Testis (tissue), 3 donors: ENCODE results near the gene SPRYD4. TPM values are rescaled to one million over a fixed set of nuclear protein-coding genes. Genes with fewer than 3 reads are reported as not detected.

Experiments used
- DNase-seq: peaks from one replicate; pipeline ENCODE4 v3.0.0-alpha.2; 2019
- H3K27ac ChIP-seq, 2 donors: fragments of 200-600 bp; sonication (generic); one replicate each; pipeline ENCODE4 v1.5.1; 2019
- H3K27me3 ChIP-seq: fragments of 200-600 bp; sonication (generic); one replicate; pipeline ENCODE4 v1.5.1; 2019
- H3K36me3 ChIP-seq: fragments of 200-600 bp; sonication (generic); one replicate; pipeline ENCODE4 v1.5.1; 2017; ENCODE audit warnings: low read depth; ENCODE audit errors: missing control alignments
- H3K4me1 ChIP-seq: fragments of 200-600 bp; sonication (generic); one replicate; pipeline ENCODE4 v1.5.1; 2019
- H3K4me3 ChIP-seq, 2 donors: fragments of 200-600 bp; sonication (generic); one replicate each; pipeline ENCODE4 v1.5.1; 2017 to 2019
- H3K9me3 ChIP-seq: fragments of 200-600 bp; sonication (generic); one replicate; pipeline ENCODE4 v1.5.1; 2017
- CTCF ChIP-seq, 3 experiments: fragments of 450-650 bp in 2 of 3; fragments of 200-600 bp in 1 of 3; sonication (generic) in 1 of 3; IDR thresholded peaks; one replicate each; pipeline ENCODE4 v1.5.1; 2016 to 2019; ENCODE audit warnings: antibody characterized with exemption in 3 of 3, mild to moderate bottlenecking in 2 of 3, moderate library complexity in 1 of 3
- POLR2A ChIP-seq: fragments of 450-650 bp; IDR thresholded peaks from one replicate; pipeline ENCODE4 v1.6.1; 2017; ENCODE audit warnings: antibody characterized with exemption, mild to moderate bottlenecking, moderate library complexity
- WGBS, 2 donors: methylation state at CpG; one replicate each; pipeline ENCODE4 v1.1.5; 2018; 5-methylcytosine and 5-hydroxymethylcytosine counted together
- intact Hi-C: fragments of 100-400 bp; cut with DNase I; formaldehyde crosslinking; loops from one replicate; pipeline ENCODE4 v1.15.1; 2023; ENCODE audit warnings: low total_unique reads
- polyA plus RNA-seq: library from polyadenylated mRNA; stranded (reverse); fragments of 350-450 nt; fragmentation: Illumina TruSeq; extraction: RNeasy Lipid Tissue Mini Kit (QIAGEN cat#74804); gene quantifications from one replicate; pipeline ENCODE4 v1.2.3, GENCODE V29; 2014; ENCODE audit warnings: low read depth, low replicate concordance; ENCODE audit not compliant: insufficient read depth
- total RNA-seq, 2 donors: library from RNA; depleted of rRNA; stranded (reverse); fragments of >200 nt; gene quantifications; one replicate each; pipeline ENCODE4 v1.2.3, GENCODE V29; 2016

Gene SPRYD4
- total and polyA plus RNA-seq, 3 donors from 2014 or later = 2.6 to 6.9 (median 6.8) TPM

- H3K36me3 ChIP-seq = no peaks in the 10 kb centered on the region
- WGBS, 2 donors = 77 to 88% methylated on average over 1 of the region's 1 CpG
- intact Hi-C loops = no loop called here
- DNase-seq = no peak
- no peaks in the 10 kb centered on the region for H3K27me3 ChIP-seq
- no peak overlapping the region for H3K27ac ChIP-seq
- no peaks in the 10 kb centered on the region for H3K4me1 ChIP-seq
- no peaks in the 10 kb centered on the region for H3K9me3 ChIP-seq
- TF ChIP-seq CTCF (IDR thresholded peaks at IDR 0.05) (no peak), POLR2A (no peak)
- H3K4me3 ChIP-seq = no peak overlapping the region
Observed at GRCh38 chr12:56528846-56529245, 60.5 kb downstream of the SPRYD4 start.

Other genes starting within 250 kb of the SPRYD4 start
- 10 to 100 TPM; 63.7 to 70.2 TPM for gene RNF41, start 246.7 kb upstream of the SPRYD4 start, total RNA-seq
- gene RNF41, start 246.7 kb upstream of the SPRYD4 start, polyA plus RNA-seq = 49.3 TPM
- 10 to 100 TPM; 27.5 to 30.4 TPM for gene NABP2, start 244.2 kb upstream of the SPRYD4 start, total RNA-seq
- gene NABP2, start 244.2 kb upstream of the SPRYD4 start, polyA plus RNA-seq = 40.8 TPM
- gene SLC39A5, start 238.5 kb upstream of the SPRYD4 start, total RNA-seq = under 1 TPM in 1 of 2 donors, not detected in 1; 0.87 TPM
- 3.9 TPM for gene SLC39A5, start 238.5 kb upstream of the SPRYD4 start, polyA plus RNA-seq
- 10 to 100 TPM; 26.8 to 32.3 TPM for gene ANKRD52, start 210.2 kb upstream of the SPRYD4 start, total RNA-seq
- gene ANKRD52, start 210.2 kb upstream of the SPRYD4 start, polyA plus RNA-seq = 20.1 TPM
- gene COQ10A, start 201.6 kb upstream of the SPRYD4 start, total RNA-seq = 10 to 100 TPM; 24.2 to 26.9 TPM
- 10.6 TPM for gene COQ10A, start 201.6 kb upstream of the SPRYD4 start, polyA plus RNA-seq
- 10 to 100 TPM; 67.8 to 70.2 TPM for gene CS, start 168.2 kb upstream of the SPRYD4 start, total RNA-seq
- gene CS, start 168.2 kb upstream of the SPRYD4 start, polyA plus RNA-seq = 63.8 TPM
- 10 to 100 TPM; 62.4 to 63.3 TPM for gene CNPY2, start 152.6 kb upstream of the SPRYD4 start, total RNA-seq
- 82.5 TPM for gene CNPY2, start 152.6 kb upstream of the SPRYD4 start, polyA plus RNA-seq
- 100 to 1,000 TPM; 105 to 155 TPM for gene PAN2, start 134.6 kb upstream of the SPRYD4 start, total RNA-seq
- gene PAN2, start 134.6 kb upstream of the SPRYD4 start, polyA plus RNA-seq = 119 TPM
- gene IL23A, start 129.7 kb upstream of the SPRYD4 start, total RNA-seq = 1 to 10 TPM; 8.1 to 8.4 TPM
- gene IL23A, start 129.7 kb upstream of the SPRYD4 start, polyA plus RNA-seq = 34.9 TPM
- 100 to 1,000 TPM; 110 to 122 TPM for gene STAT2, start 108.5 kb upstream of the SPRYD4 start, total RNA-seq
- gene STAT2, start 108.5 kb upstream of the SPRYD4 start, polyA plus RNA-seq = 57.0 TPM
- gene APOF, start 105.7 kb upstream of the SPRYD4 start, total RNA-seq = not detected
- not detected for gene APOF, start 105.7 kb upstream of the SPRYD4 start, polyA plus RNA-seq
- gene TIMELESS, start 19.2 kb upstream of the SPRYD4 start, total RNA-seq = 10 to 100 TPM; 16.2 to 16.3 TPM
- gene TIMELESS, start 19.2 kb upstream of the SPRYD4 start, polyA plus RNA-seq = 13.5 TPM
- gene MIP, start 13.9 kb upstream of the SPRYD4 start, total RNA-seq = 1 to 10 TPM in 1 of 2 donors, under 1 TPM in 1; 0.63 to 1.2 TPM
- gene MIP, start 13.9 kb upstream of the SPRYD4 start, polyA plus RNA-seq = 1.1 TPM
- gene GLS2, start 19.6 kb downstream of the SPRYD4 start, total RNA-seq = 1 to 10 TPM; 3.8 to 4.7 TPM
- 2.2 TPM for gene GLS2, start 19.6 kb downstream of the SPRYD4 start, polyA plus RNA-seq
- gene RBMS2, start 53.2 kb downstream of the SPRYD4 start, total RNA-seq = 10 to 100 TPM; 12.8 TPM
- 15.8 TPM for gene RBMS2, start 53.2 kb downstream of the SPRYD4 start, polyA plus RNA-seq
- gene BAZ2A, start 161.7 kb downstream of the SPRYD4 start, total RNA-seq = 100 to 1,000 TPM; 250 to 316 TPM
- gene BAZ2A, start 161.7 kb downstream of the SPRYD4 start, polyA plus RNA-seq = 134 TPM
- 100 to 1,000 TPM; 342 to 387 TPM for gene ATP5F1B, start 177.4 kb downstream of the SPRYD4 start, total RNA-seq
- 666 TPM for gene ATP5F1B, start 177.4 kb downstream of the SPRYD4 start, polyA plus RNA-seq
- 100 to 1,000 TPM; 102 to 110 TPM for gene PTGES3, start 219.7 kb downstream of the SPRYD4 start, total RNA-seq
- gene PTGES3, start 219.7 kb downstream of the SPRYD4 start, polyA plus RNA-seq = 267 TPM